Transverse colon (tissue), 3 donors: ENCODE measurements around the gene GJE1.

ENCODE experiments used
- EP300 ChIP-seq: sonication (generic); formaldehyde crosslinking; IDR thresholded peaks from one replicate; pipeline ENCODE4 v1.6.1; 2017; ENCODE audit warnings: antibody characterized with exemption, low read depth
- POLR2AphosphoS5 ChIP-seq, 3 donors: sonication (generic); formaldehyde crosslinking; IDR thresholded peaks; one replicate each; pipeline ENCODE4 v1.6.1; 2016; ENCODE audit warnings: antibody characterized with exemption in 3 of 3

DNA sequence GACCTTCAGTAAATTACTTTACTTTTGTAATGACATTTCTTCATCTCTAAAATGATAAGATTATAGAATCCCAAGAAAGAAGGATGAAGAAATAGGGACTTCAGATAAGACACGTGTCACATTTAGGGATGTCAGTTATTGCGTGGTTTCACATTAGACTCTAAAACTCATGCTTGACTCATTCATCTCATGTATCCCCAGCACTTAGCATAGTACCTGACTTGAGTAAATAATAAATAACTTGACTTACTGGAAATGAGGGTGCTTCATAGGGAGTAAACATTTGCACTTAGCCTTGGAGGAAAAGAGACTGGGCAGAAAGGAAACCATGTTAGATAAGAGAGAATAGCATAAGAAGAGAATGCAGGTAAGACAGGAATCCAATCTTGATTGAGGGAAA is 51.6 kb downstream of the GJE1 start:
- TF ChIP-seq POLR2AphosphoS5 (IDR thresholded peaks at IDR 0.05) = no peak
- no peak for TF ChIP-seq EP300
